ENCODE results near the gene POLD3.
"Not testable (repeated sequence)": the region's sequence is repeated elsewhere in the genome, so short reads cannot be mapped to it uniquely, and the experiment has no call there.

The POLD3 gene

GRCh38 chr11:74574563-74574962, 17.8 kb upstream of the POLD3 start:
- Mint-ChIP-seq H3K27ac (no peak overlapping the region), H3K36me3 (no peaks in the 10 kb centered on the region), H3K4me1 (no peaks in the 10 kb centered on the region), H3K4me3 (no peak overlapping the region), H3K27me3 (peaks cover 2% of the 10 kb centered on the region), H3K9me3 (no peaks in the 10 kb centered on the region)
- ATAC-seq (ENCODE audit: low read depth) (no peak), DNase-seq (ENCODE audit: low spot score in 2 of 2) (no peak)

GRCh38 chr11:74575999-74576398, 16.4 kb upstream of the POLD3 start:
- peaks cover under 1% of the 10 kb centered on the region for H3K4me1 Mint-ChIP-seq
- H3K9me3 Mint-ChIP-seq: no peaks in the 10 kb centered on the region
- peaks cover 2% of the 10 kb centered on the region for H3K27me3 Mint-ChIP-seq
- no peaks in the 10 kb centered on the region for H3K36me3 Mint-ChIP-seq
- ATAC-seq (ENCODE audit: low read depth) (no peak), DNase-seq (ENCODE audit: low spot score in 2 of 2) (no peak)
- no peak overlapping the region for H3K4me3 Mint-ChIP-seq
- H3K27ac Mint-ChIP-seq: no peak overlapping the region

- DNase-seq (ENCODE audit: low spot score in 2 of 2) (no peak), ATAC-seq (ENCODE audit: low read depth) (no peak)
- no peaks in the 10 kb centered on the region for H3K36me3 Mint-ChIP-seq
- H3K4me1 Mint-ChIP-seq: peaks cover 3% of the 10 kb centered on the region
- no peaks in the 10 kb centered on the region for H3K9me3 Mint-ChIP-seq
- H3K27me3 Mint-ChIP-seq: peaks cover 2% of the 10 kb centered on the region
- H3K27ac Mint-ChIP-seq: no peak overlapping the region
- no peak overlapping the region for H3K4me3 Mint-ChIP-seq
Measured at GRCh38 chr11:74577181-74577580, 15.2 kb upstream of the POLD3 start.

DNA sequence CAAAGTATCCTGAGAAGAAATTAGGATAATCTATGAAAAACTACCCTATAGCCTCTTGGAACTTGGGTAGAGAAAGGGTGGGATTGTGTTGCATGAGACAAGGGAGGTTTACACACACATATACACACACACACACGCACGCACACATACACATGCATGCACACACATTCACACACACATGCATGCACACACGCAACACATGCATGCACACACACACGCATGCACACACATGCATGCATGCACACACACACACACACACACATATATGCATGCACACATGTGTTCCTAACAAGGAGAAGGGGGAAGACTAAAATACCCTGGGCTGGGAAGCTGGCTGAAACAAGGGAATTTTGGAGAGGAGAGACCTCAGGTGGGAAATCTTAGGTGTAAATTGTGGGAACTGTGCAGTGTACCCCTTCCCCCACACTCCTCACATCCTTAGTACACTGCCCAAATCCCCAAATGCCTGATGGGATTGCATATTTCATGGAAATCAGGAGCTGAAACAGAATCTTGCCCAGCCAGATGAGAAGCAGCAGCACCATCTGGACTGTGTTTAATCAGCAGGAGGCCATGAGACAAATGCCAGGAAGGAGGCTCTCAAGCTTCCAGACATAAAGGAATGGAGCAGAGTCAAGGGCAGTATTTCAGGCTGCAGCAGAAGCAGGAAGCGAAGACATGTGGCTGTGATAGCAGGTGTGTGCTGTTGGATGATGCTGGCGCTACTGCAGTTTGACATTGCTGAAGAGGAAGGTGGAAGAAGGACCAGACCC, 14.6 kb upstream of the POLD3 start:
- Mint-ChIP-seq H3K9me3 (no peaks in the 10 kb centered on the region), H3K27ac (no peak overlapping the region), H3K27me3 (peaks cover 2% of the 10 kb centered on the region), H3K4me1 (peaks cover 3% of the 10 kb centered on the region), H3K36me3 (no peaks in the 10 kb centered on the region), H3K4me3 (no peak overlapping the region)
- DNase-seq (ENCODE audit: low spot score in 2 of 2): no peak
- ATAC-seq (ENCODE audit: low read depth): no peak

- no peak overlapping the region for H3K27ac Mint-ChIP-seq
- DNase-seq (ENCODE audit: low spot score in 2 of 2) (no peak), ATAC-seq (ENCODE audit: low read depth) (no peak)
- peaks cover 3% of the 10 kb centered on the region for H3K4me1 Mint-ChIP-seq
- H3K9me3 Mint-ChIP-seq: no peaks in the 10 kb centered on the region
- no peaks in the 10 kb centered on the region for H3K27me3 Mint-ChIP-seq
- H3K4me3 Mint-ChIP-seq: no peak overlapping the region
- no peaks in the 10 kb centered on the region for H3K36me3 Mint-ChIP-seq
Measured at GRCh38 chr11:74579577-74580270, 12.7 kb upstream of the POLD3 start.

DNA sequence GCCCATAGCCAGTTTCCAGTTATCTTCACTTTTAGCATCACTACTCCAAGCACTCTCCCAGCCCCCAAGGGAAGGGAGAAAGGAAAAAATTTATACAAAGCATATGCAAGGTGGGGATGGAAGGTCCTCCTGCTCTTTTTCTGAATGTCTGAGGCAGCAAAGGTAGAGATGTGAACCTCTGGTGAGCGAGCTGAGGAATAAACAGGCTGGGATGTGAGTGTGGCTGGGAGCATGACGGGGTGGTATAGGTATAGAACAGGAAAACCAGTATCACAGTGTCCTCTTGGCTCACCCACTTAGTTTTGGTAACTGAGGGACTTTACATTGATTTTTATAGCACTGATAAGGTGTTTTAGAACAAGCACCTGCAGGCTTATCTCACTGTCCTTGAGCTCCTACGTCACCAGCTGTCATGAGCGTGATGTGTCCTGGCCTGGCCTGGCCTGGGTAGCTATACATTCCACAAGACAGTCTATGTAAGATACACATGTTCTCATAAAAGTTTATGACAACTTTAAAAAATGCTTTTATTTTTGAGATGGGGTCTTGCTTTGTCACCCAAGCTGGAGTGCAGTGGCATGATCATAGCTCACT, 10.3 kb upstream of the POLD3 start:
- Mint-ChIP-seq H3K27me3 (no peaks in the 10 kb centered on the region), H3K9me3 (no peaks in the 10 kb centered on the region), H3K27ac (no peak overlapping the region), H3K4me1 (peaks cover 3% of the 10 kb centered on the region), H3K36me3 (no peaks in the 10 kb centered on the region), H3K4me3 (no peak overlapping the region)
- DNase-seq (ENCODE audit: low spot score in 2 of 2) (no peak), ATAC-seq (ENCODE audit: low read depth) (no peak)

- H3K36me3 Mint-ChIP-seq: no peaks in the 10 kb centered on the region
- H3K9me3 Mint-ChIP-seq: no peaks in the 10 kb centered on the region
- peaks cover 3% of the 10 kb centered on the region for H3K4me1 Mint-ChIP-seq
- no peaks in the 10 kb centered on the region for H3K27me3 Mint-ChIP-seq
- DNase-seq (ENCODE audit: low spot score in 2 of 2) (no peak), ATAC-seq (ENCODE audit: low read depth) (no peak)
- H3K4me3 Mint-ChIP-seq: no peak overlapping the region
- no peak overlapping the region for H3K27ac Mint-ChIP-seq
Measured at GRCh38 chr11:74583024-74583624, 9.3 kb upstream of the POLD3 start.

GRCh38 chr11:74590492-74590891, 1.9 kb upstream of the POLD3 start:
- ATAC-seq (ENCODE audit: low read depth); H3K27ac Mint-ChIP-seq: not testable (repeated sequence)
- peaks cover 14% of the 10 kb centered on the region for H3K4me1 Mint-ChIP-seq

DNA sequence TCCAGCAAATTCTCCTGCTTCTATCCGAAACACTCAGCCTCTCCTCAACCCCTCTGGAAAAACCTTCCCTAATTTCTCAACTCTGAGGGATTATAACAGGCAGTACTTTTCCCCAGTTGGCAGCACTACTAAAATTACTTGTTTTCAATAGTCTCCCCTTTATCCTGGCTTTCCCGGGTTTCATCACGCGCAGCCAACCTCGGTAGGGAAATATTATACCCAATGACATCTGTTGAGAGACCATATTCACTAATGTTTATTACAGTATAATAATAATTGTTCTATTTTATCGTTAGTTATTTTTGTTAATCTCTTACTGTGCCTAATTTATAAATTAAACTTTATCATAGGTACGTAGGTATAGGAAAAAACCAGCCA, 330 bp upstream of the POLD3 start:
- peaks cover 14% of the 10 kb centered on the region for H3K4me1 Mint-ChIP-seq
- peak overlapping the region; percentile 84 for H3K27ac Mint-ChIP-seq
- H3K27me3 Mint-ChIP-seq: peaks cover 2% of the 10 kb centered on the region
- H3K9me3 Mint-ChIP-seq: no peaks in the 10 kb centered on the region
- DNase-seq (ENCODE audit: low spot score in 2 of 2) (no peak), ATAC-seq (ENCODE audit: low read depth) (no peak)
- H3K4me3 Mint-ChIP-seq: peak overlapping the region; percentile 88
- H3K36me3 Mint-ChIP-seq: peaks cover 8% of the 10 kb centered on the region

More at GRCh38 chr11:74590492-74590891, 1.9 kb upstream of the POLD3 start:
- not testable (repeated sequence) for DNase-seq (ENCODE audit: low spot score in 2 of 2); H3K27me3 Mint-ChIP-seq; H3K9me3 Mint-ChIP-seq; H3K36me3 Mint-ChIP-seq; H3K4me3 Mint-ChIP-seq

GRCh38 chr11:74593463-74593862, 1.1 kb downstream of the POLD3 start:
- H3K36me3 Mint-ChIP-seq: peaks cover 11% of the 10 kb centered on the region

GRCh38 chr11:74602637-74603556, 10.5 kb downstream of the POLD3 start:
- Mint-ChIP-seq H3K27ac (no peak overlapping the region), H3K4me1 (peaks cover 4% of the 10 kb centered on the region), H3K9me3 (no peaks in the 10 kb centered on the region), H3K36me3 (peaks cover 11% of the 10 kb centered on the region), H3K27me3 (no peaks in the 10 kb centered on the region), H3K4me3 (no peak overlapping the region)
- no peak for DNase-seq (ENCODE audit: low spot score in 2 of 2)
- ATAC-seq (ENCODE audit: low read depth): no peak

More at GRCh38 chr11:74593463-74593862, 1.1 kb downstream of the POLD3 start:
- DNase-seq (ENCODE audit: low spot score in 2 of 2) (no peak), ATAC-seq (ENCODE audit: low read depth) (no peak)
- peak overlapping the region; percentile 84 for H3K27ac Mint-ChIP-seq
- no peaks in the 10 kb centered on the region for H3K9me3 Mint-ChIP-seq
- peak overlapping the region; percentile 88 for H3K4me3 Mint-ChIP-seq
- peaks cover 2% of the 10 kb centered on the region for H3K27me3 Mint-ChIP-seq
- peaks cover 14% of the 10 kb centered on the region for H3K4me1 Mint-ChIP-seq

- Mint-ChIP-seq H3K4me3 (no peak overlapping the region), H3K9me3 (no peaks in the 10 kb centered on the region), H3K4me1 (peaks cover 4% of the 10 kb centered on the region), H3K36me3 (peaks cover 13% of the 10 kb centered on the region), H3K27ac (no peak overlapping the region), H3K27me3 (no peaks in the 10 kb centered on the region)
- DNase-seq (ENCODE audit: low spot score in 2 of 2): no peak
- no peak for ATAC-seq (ENCODE audit: low read depth)
Measured at GRCh38 chr11:74603845-74604244, 11.5 kb downstream of the POLD3 start.

DNA sequence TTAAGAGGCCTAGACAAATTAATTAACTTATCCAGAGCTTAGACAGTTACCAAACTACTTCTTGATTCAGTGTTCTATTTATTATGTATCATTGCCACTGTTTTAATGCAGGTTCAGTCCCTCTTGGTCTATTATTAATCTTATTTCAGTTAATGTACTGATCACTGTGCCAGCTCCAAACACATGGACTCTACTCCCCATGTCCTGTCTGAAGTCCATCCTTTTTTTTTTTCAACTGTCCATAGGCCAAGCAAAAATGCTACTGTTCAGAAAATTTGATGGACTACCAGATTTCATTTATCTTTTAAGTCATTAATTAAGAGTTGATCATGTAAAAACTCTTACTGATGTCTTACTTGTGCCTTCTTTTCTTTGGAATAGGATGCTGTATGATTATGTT, 11.9 kb downstream of the POLD3 start:
- Mint-ChIP-seq H3K27me3 (no peaks in the 10 kb centered on the region), H3K9me3 (no peaks in the 10 kb centered on the region)
- DNase-seq (ENCODE audit: low spot score in 2 of 2): no peak

More for the DNA sequence above, 11.9 kb downstream of the POLD3 start:
- no peak overlapping the region for H3K4me3 Mint-ChIP-seq
- H3K36me3 Mint-ChIP-seq: peaks cover 13% of the 10 kb centered on the region
- ATAC-seq (ENCODE audit: low read depth): no peak
- peak overlapping the region; percentile 21 for H3K27ac Mint-ChIP-seq
- H3K4me1 Mint-ChIP-seq: peaks cover 4% of the 10 kb centered on the region

Measured in memory B cell (primary cell).